ENCODE data around the gene AGPAT4.

Gene AGPAT4

GRCh38 chr6:161163466-161164181 is 110.2 kb downstream of the AGPAT4 start:
- Histone ChIP-seq H3K9me3 (no peaks in the 10 kb centered on the region), H3K4me1 (no peaks in the 10 kb centered on the region), H3K4me3 (no peak overlapping the region), H3K27me3 (ENCODE audit: low read depth) (no peaks in the 10 kb centered on the region), H3K36me3 (replicated peaks) (peaks cover 4% of the 10 kb centered on the region; the same call in 1 of the 2 replicates)
- in situ Hi-C loops (cut with MboI; ENCODE audit: low sequenced_read_pairs) = no loop called here
- no peak for DNase-seq (ENCODE audit: low spot score in 2 of 2)

DNA sequence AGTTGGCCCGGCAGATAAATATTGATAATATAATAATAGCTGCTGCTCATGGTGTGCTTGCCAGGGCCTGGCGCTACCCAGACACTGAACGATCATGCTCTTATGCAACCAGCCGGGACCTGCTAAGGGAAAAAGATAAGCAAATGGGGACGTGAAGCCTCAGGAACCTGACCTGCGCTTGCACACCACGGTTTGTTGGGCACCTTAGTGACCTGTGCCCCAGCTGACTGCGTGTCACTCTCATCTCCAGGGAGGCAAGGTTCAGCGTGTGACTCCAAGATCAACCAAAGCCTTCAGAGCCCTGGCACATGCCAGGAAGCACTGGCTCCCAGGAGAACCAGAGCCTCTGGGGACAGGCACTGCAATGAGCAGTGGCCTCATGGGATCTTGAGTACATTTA is 111.1 kb downstream of the AGPAT4 start:
- in situ Hi-C loops (cut with MboI; ENCODE audit: low sequenced_read_pairs) = no loop called here

GRCh38 chr6:161161889-161162624 is 111.8 kb downstream of the AGPAT4 start:
- H3K27me3 ChIP-seq (ENCODE audit: low read depth) = no peaks in the 10 kb centered on the region
- H3K4me3 ChIP-seq = no peak overlapping the region
- H3K4me1 ChIP-seq = no peaks in the 10 kb centered on the region
- no peak for DNase-seq (ENCODE audit: low spot score in 2 of 2)
- in situ Hi-C loops (cut with MboI; ENCODE audit: low sequenced_read_pairs) = no loop called here
- no peaks in the 10 kb centered on the region for H3K9me3 ChIP-seq
- H3K36me3 ChIP-seq (replicated peaks) = peaks cover 4% of the 10 kb centered on the region; the same call in 1 of the 2 replicates

More for the DNA sequence above, 111.1 kb downstream of the AGPAT4 start:
- Histone ChIP-seq H3K4me3 (no peak overlapping the region), H3K9me3 (no peaks in the 10 kb centered on the region), H3K36me3 (replicated peaks) (peaks cover 4% of the 10 kb centered on the region; the same call in 1 of the 2 replicates), H3K27me3 (ENCODE audit: low read depth) (no peaks in the 10 kb centered on the region), H3K4me1 (no peaks in the 10 kb centered on the region)
- no peak for DNase-seq (ENCODE audit: low spot score in 2 of 2)

- DNase-seq (ENCODE audit: low spot score in 2 of 2) = no peak
- H3K4me3 ChIP-seq = no peak overlapping the region
- in situ Hi-C loops (cut with MboI; ENCODE audit: low sequenced_read_pairs) = no loop called here
Measured at GRCh38 chr6:161161121-161161520, 112.7 kb downstream of the AGPAT4 start.

GRCh38 chr6:161154796-161155335 is 119.0 kb downstream of the AGPAT4 start:
- H3K4me1 ChIP-seq = no peaks in the 10 kb centered on the region
- H3K4me3 ChIP-seq = no peak overlapping the region
- no peaks in the 10 kb centered on the region for H3K27me3 ChIP-seq (ENCODE audit: low read depth)
- in situ Hi-C loops (cut with MboI; ENCODE audit: low sequenced_read_pairs) = no loop called here
- no peaks in the 10 kb centered on the region for H3K36me3 ChIP-seq (replicated peaks)
- H3K9me3 ChIP-seq = no peaks in the 10 kb centered on the region
- no peak for DNase-seq (ENCODE audit: low spot score in 2 of 2)

More at GRCh38 chr6:161161121-161161520, 112.7 kb downstream of the AGPAT4 start:
- peaks cover 4% of the 10 kb centered on the region; the same call in 1 of the 2 replicates for H3K36me3 ChIP-seq (replicated peaks)
- no peaks in the 10 kb centered on the region for H3K4me1 ChIP-seq
- H3K9me3 ChIP-seq = no peaks in the 10 kb centered on the region
- no peaks in the 10 kb centered on the region for H3K27me3 ChIP-seq (ENCODE audit: low read depth)

- in situ Hi-C loops (cut with MboI; ENCODE audit: low sequenced_read_pairs) = no loop called here
- Histone ChIP-seq H3K9me3 (no peaks in the 10 kb centered on the region), H3K36me3 (replicated peaks) (no peaks in the 10 kb centered on the region), H3K27me3 (ENCODE audit: low read depth) (no peaks in the 10 kb centered on the region), H3K4me1 (no peaks in the 10 kb centered on the region), H3K4me3 (no peak overlapping the region)
- no peak for DNase-seq (ENCODE audit: low spot score in 2 of 2)
Measured at GRCh38 chr6:161153725-161154124, 120.1 kb downstream of the AGPAT4 start.

DNA sequence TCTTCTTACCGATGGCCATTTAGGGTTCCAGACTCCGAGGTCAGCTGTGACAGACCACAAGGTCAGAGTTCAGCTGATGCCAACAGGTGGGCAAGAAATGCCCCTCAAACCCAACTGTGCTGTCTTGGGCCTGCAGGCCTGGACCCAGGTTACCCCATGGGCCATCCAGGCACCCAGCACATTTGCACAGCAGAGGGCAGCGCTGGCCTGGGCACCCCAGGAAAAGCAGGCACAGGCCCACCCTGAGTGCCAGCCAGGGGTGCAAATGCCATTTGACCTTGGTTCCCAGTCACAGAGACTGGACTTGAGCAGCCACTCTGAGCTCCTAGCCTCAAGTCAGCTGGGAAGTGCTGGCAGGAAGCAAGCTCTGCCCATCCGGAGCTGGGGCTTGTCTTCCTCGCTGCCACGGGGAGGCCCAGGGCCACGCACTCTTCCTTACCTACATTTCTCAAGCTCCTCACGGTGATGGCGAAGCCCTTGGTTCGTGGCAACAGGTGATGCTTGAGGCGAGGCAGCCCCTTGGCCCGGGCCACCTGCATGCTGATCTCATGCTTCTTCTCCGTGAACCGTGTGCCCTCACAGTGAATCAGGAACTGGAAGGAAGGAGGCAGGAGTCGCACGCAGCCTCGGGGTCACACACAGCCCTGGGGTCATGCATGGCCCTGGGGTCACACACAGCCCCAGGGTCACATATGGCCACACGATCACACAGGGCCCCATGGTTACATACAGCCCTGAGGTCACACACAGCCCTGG is 120.8 kb downstream of the AGPAT4 start:
- H3K27me3 ChIP-seq (ENCODE audit: low read depth) = no peaks in the 10 kb centered on the region
- no peak for DNase-seq (ENCODE audit: low spot score in 2 of 2)
- no peaks in the 10 kb centered on the region for H3K36me3 ChIP-seq (replicated peaks)
- in situ Hi-C loops (cut with MboI; ENCODE audit: low sequenced_read_pairs) = no loop called here
- no peaks in the 10 kb centered on the region for H3K9me3 ChIP-seq
- H3K4me3 ChIP-seq = no peak overlapping the region
- H3K4me1 ChIP-seq = no peaks in the 10 kb centered on the region

GRCh38 chr6:161152527-161152862 is 121.4 kb downstream of the AGPAT4 start:
- in situ Hi-C loops (cut with MboI; ENCODE audit: low sequenced_read_pairs) = no loop called here
- no peak for DNase-seq (ENCODE audit: low spot score in 2 of 2)
- Histone ChIP-seq H3K9me3 (no peaks in the 10 kb centered on the region), H3K36me3 (replicated peaks) (no peaks in the 10 kb centered on the region), H3K4me3 (no peak overlapping the region), H3K27me3 (ENCODE audit: low read depth) (no peaks in the 10 kb centered on the region), H3K4me1 (no peaks in the 10 kb centered on the region)

DNA sequence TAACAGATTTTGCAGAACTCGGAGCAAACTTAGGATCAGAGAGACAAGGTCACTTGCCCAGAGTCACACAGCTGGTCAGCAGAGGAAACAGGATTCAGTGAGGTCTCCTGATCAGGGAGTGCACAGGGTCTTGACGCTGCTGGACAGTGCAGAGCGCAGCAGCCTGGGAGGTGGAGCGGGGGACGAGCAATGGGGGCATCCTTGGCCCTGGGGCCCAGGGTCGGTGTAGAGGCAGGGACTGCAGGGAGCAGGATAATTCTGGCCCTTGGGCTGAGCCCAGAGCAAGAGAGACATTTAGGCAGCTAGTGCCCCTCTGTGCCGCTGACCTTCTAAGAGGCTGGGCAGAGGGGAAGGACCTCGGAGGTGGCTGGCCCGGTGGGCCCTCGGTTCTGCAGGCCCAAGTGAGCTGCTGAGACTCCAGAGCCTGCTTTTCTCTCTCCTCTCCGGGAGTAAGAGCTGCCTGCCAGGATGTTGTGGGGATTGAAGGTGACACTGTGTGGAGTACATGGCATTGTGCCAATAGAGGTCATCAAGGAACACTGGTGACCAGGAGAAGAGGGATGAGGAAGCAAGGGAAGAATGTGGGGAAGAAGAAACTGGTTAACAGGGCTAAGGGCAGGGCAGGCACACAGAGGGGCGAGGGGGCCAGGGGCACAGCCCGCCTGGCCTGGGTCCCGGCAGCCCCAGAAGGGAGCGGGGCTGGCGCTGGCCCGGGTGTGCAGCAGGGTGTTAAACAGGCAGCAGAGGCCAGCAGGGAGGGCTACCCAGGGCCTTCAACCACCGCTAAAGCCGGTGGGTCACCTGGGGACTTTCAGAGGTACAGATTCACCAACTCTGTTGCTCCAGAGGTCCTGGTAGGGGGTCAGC is 122.0 kb downstream of the AGPAT4 start:
- in situ Hi-C loops (cut with MboI; ENCODE audit: low sequenced_read_pairs) = no loop called here
- H3K36me3 ChIP-seq (replicated peaks) = no peaks in the 10 kb centered on the region
- no peaks in the 10 kb centered on the region for H3K9me3 ChIP-seq
- no peak for DNase-seq (ENCODE audit: low spot score in 2 of 2)
- H3K4me3 ChIP-seq = no peak overlapping the region
- no peaks in the 10 kb centered on the region for H3K4me1 ChIP-seq
- H3K27me3 ChIP-seq (ENCODE audit: low read depth) = no peaks in the 10 kb centered on the region

DNA sequence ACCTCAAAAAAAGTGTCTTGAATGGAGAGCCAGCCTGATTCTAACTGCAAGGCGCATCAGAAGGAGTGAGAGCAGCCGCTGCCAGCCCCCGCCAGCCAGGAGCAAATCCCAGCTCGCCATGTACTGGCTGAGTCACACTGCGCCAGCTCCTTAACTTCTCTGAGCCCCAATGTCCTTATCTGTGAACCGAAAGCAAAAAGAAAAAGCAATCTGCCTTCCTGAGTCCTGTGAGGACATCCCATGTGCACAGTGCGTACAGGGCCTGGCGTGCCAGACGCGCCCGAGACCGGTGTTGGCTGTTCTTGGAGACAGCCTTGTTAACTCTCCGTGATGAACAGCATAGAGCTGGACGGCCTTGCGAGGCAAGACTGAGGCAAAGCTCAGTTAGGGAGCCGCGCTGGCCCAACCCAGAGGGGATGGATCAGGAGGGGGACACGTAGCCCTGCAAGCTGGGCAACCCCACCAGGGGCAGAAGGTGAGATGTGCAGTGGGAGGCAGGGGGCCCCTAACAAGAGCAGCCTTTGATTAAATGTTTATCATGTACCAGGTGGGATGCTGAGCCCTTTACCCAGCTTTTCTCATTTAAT is 122.7 kb downstream of the AGPAT4 start:
- in situ Hi-C loops (cut with MboI; ENCODE audit: low sequenced_read_pairs) = no loop called here

GRCh38 chr6:161150566-161150965 is 123.3 kb downstream of the AGPAT4 start:
- DNase-seq (ENCODE audit: low spot score in 2 of 2) = no peak
- no peaks in the 10 kb centered on the region for H3K36me3 ChIP-seq (replicated peaks)
- H3K4me3 ChIP-seq = no peak overlapping the region
- no peaks in the 10 kb centered on the region for H3K27me3 ChIP-seq (ENCODE audit: low read depth)
- no peaks in the 10 kb centered on the region for H3K4me1 ChIP-seq
- in situ Hi-C loops (cut with MboI; ENCODE audit: low sequenced_read_pairs) = no loop called here
- H3K9me3 ChIP-seq = no peaks in the 10 kb centered on the region

More for the DNA sequence above, 122.7 kb downstream of the AGPAT4 start:
- H3K36me3 ChIP-seq (replicated peaks) = no peaks in the 10 kb centered on the region
- DNase-seq (ENCODE audit: low spot score in 2 of 2) = no peak
- no peak overlapping the region for H3K4me3 ChIP-seq
- no peaks in the 10 kb centered on the region for H3K27me3 ChIP-seq (ENCODE audit: low read depth)
- H3K4me1 ChIP-seq = no peaks in the 10 kb centered on the region
- H3K9me3 ChIP-seq = no peaks in the 10 kb centered on the region

- Histone ChIP-seq H3K9me3 (no peaks in the 10 kb centered on the region), H3K36me3 (replicated peaks) (no peaks in the 10 kb centered on the region), H3K27me3 (ENCODE audit: low read depth) (no peaks in the 10 kb centered on the region), H3K4me1 (no peaks in the 10 kb centered on the region), H3K4me3 (no peak overlapping the region)
- in situ Hi-C loops (cut with MboI; ENCODE audit: low sequenced_read_pairs) = no loop called here
- DNase-seq (ENCODE audit: low spot score in 2 of 2) = no peak
Measured at GRCh38 chr6:161150136-161150535, 123.7 kb downstream of the AGPAT4 start.

Measured in HAP-1 (cell line).